HCT116 (cell line): ENCODE data around the gene CMC2. TPM values are rescaled to one million over a fixed set of nuclear protein-coding genes. Genes with fewer than 3 reads are reported as not detected.

ENCODE experiments used
- ATAC-seq: fragments of 200-7000 bp; cut with Tn5 transposase; 2 replicates; pipeline ENCODE4 v1.9.1; 2020; ENCODE audit warnings: mild to moderate bottlenecking, moderate library complexity
- BruUV-seq: library from RNA; stranded (reverse); fragments of 400-500 nt; replicated peaks from 2 replicates; lab custom pipeline; 2021; lab: Mats Ljungman, UMichigan
- CTCF ChIA-PET: fragments of 300-600 bp; sonication (Branson Sonifier 250); formaldehyde crosslinking; loops from one replicate; lab custom pipeline; 2021; ENCODE audit warnings: antibody characterized with exemption; lab: Charles Lee
- POLR2A ChIA-PET: fragments of 300-600, 350-600 bp; sonication (Branson Sonifier 250); formaldehyde crosslinking; loops from one replicate; lab custom pipeline; 2021; ENCODE audit warnings: antibody characterized with exemption; lab: Charles Lee
- RAD21 ChIA-PET, 2 experiments: fragments of 300-600 bp; sonication (Branson Sonifier 250); formaldehyde crosslinking; loops; one replicate each; lab custom pipeline; 2023; ENCODE audit warnings: low total read pairs in 2 of 2; ENCODE audit not compliant: uncharacterized antibody in 2 of 2, unreplicated experiment in 2 of 2, low non-redundant PET in 1 of 2; lab: Charles Lee
- DNase-seq: peaks from one replicate; pipeline ENCODE4 v3.0.0-alpha.2; 2010; ENCODE audit warnings: low read depth, low spot score
- H2AFZ ChIP-seq: fragments of 200-600 bp; shearing (Covaris generic), sonication (generic); 2 replicates; pipeline ENCODE4 v1.6.1; 2017; ENCODE audit warnings: low read depth, mixed run types, mixed read lengths, antibody characterized with exemption, low read length; ENCODE audit not compliant: poor library complexity, severe bottlenecking
- H3K27ac ChIP-seq: 2 replicates; pipeline ENCODE4 v1.5.1; 2012; ENCODE audit warnings: low read depth, low read length
- H3K27me3 ChIP-seq: fragments of 200-600 bp; sonication (generic); 2 replicates; pipeline ENCODE4 v1.6.1; 2016; ENCODE audit warnings: mixed run types, low read length, mixed read lengths; ENCODE audit not compliant: insufficient read depth
- H3K36me3 ChIP-seq, 2 experiments: fragments of 200-500 bp in 1 of 2; fragments of 200-600 bp in 1 of 2; sonication (Bioruptor generic) in 1 of 2; sonication (generic) in 1 of 2; 2 replicates each; pipeline versions ENCODE4 v1.5.1 to v1.6.1; 2014 to 2016; ENCODE audit warnings: low read length in 2 of 2, inconsistent platforms in 1 of 2, mixed read lengths in 1 of 2, mixed run types in 1 of 2; ENCODE audit not compliant: insufficient read depth in 2 of 2, control insufficient read depth in 1 of 2
- H3K4me1 ChIP-seq, 2 experiments: fragments of 200-600 bp in 1 of 2; sonication (generic) in 1 of 2; 2 replicates each; pipeline versions ENCODE4 v1.5.1 to v1.6.1; 2012 to 2017; ENCODE audit warnings: low read length in 2 of 2, inconsistent platforms in 1 of 2, mild to moderate bottlenecking in 1 of 2, mixed read lengths in 1 of 2, mixed run types in 1 of 2, moderate library complexity in 1 of 2; ENCODE audit not compliant: insufficient read depth in 2 of 2, control insufficient read depth in 1 of 2
- H3K4me2 ChIP-seq: fragments of 200-600 bp; sonication (generic); 2 replicates; pipeline ENCODE4 v1.6.1; 2017; ENCODE audit warnings: mixed run types, low read length, mixed read lengths
- H3K4me3 ChIP-seq, 2 experiments: fragments of 200-600 bp in 1 of 2; sonication (generic) in 1 of 2; replicated peaks in 1 of 2; 2 replicates each; pipeline ENCODE4 v1.5.1; 2011 to 2016; ENCODE audit warnings: low read length in 2 of 2, control low read depth in 1 of 2, low read depth in 1 of 2, mild to moderate bottlenecking in 1 of 2, mixed read lengths in 1 of 2, mixed run types in 1 of 2
- H3K79me2 ChIP-seq: fragments of 200-600 bp; sonication (generic); 2 replicates; pipeline ENCODE4 v1.6.1; 2017; ENCODE audit warnings: mild to moderate bottlenecking, mixed run types, low read length, moderate library complexity, mixed read lengths; ENCODE audit not compliant: insufficient read depth
- H3K9ac ChIP-seq: fragments of 200-600 bp; sonication (generic); 2 replicates; pipeline ENCODE4 v1.6.1; 2016; ENCODE audit warnings: low read length, mixed read lengths
- H3K9me2 ChIP-seq: fragments of 200-600 bp; sonication (generic), shearing (Covaris generic); 2 replicates; pipeline ENCODE4 v1.6.1; 2017; ENCODE audit warnings: mixed run types, mild to moderate bottlenecking, moderate library complexity; ENCODE audit not compliant: insufficient read depth
- H3K9me3 ChIP-seq, 2 experiments: fragments of 200-500 bp in 1 of 2; fragments of 200-600 bp in 1 of 2; sonication (Bioruptor generic) in 1 of 2; sonication (generic) in 1 of 2; 2 replicates each; pipeline ENCODE4 v1.6.1; 2014 to 2017; ENCODE audit warnings: low read length in 2 of 2, mixed read lengths in 2 of 2, inconsistent platforms in 1 of 2, low read depth in 1 of 2, mild to moderate bottlenecking in 1 of 2, mixed run types in 1 of 2, moderate library complexity in 1 of 2; ENCODE audit not compliant: control insufficient read depth in 1 of 2, insufficient read depth in 1 of 2
- H4K20me1 ChIP-seq: fragments of 200-600 bp; sonication (generic), shearing (Covaris generic); 2 replicates; pipeline ENCODE4 v1.6.1; 2017; ENCODE audit warnings: mixed run types, mild to moderate bottlenecking, moderate library complexity; ENCODE audit not compliant: insufficient read depth
- ATF3 ChIP-seq: IDR thresholded peaks from 2 replicates; pipeline ENCODE4 v1.6.1; 2012
- CTCF ChIP-seq, 3 experiments: fragments of 200-600 bp in 1 of 3; sonication (generic) in 1 of 3; IDR thresholded peaks in 2 of 3; conservative IDR thresholded peaks in 1 of 3; 2 replicates each; pipeline ENCODE4 v1.5.1; 2012 to 2017; ENCODE audit warnings: low read depth in 2 of 3, low read length in 2 of 3, antibody characterized with exemption in 1 of 3, borderline replicate concordance in 1 of 3, control low read depth in 1 of 3, mild to moderate bottlenecking in 1 of 3, mixed read lengths in 1 of 3, mixed run types in 1 of 3, moderate library complexity in 1 of 3; ENCODE audit not compliant: insufficient read depth in 1 of 3
- REST ChIP-seq: IDR thresholded peaks from 2 replicates; pipeline ENCODE4 v1.6.1; 2012; ENCODE audit warnings: low read depth
- intact Hi-C: fragments of 100-400 bp; cut with micrococcal nuclease; formaldehyde crosslinking; loops from 2 replicates; pipeline ENCODE4 v1.10.0; 2022
- total RNA-seq: library from RNA; stranded (reverse); gene quantifications from one replicate; pipeline ENCODE4 v1.2.1, GENCODE V29; 2021; ENCODE audit not compliant: unreplicated experiment

Gene CMC2
- total RNA-seq, 1 experiment from 2014 or later: 119 TPM

DNA sequence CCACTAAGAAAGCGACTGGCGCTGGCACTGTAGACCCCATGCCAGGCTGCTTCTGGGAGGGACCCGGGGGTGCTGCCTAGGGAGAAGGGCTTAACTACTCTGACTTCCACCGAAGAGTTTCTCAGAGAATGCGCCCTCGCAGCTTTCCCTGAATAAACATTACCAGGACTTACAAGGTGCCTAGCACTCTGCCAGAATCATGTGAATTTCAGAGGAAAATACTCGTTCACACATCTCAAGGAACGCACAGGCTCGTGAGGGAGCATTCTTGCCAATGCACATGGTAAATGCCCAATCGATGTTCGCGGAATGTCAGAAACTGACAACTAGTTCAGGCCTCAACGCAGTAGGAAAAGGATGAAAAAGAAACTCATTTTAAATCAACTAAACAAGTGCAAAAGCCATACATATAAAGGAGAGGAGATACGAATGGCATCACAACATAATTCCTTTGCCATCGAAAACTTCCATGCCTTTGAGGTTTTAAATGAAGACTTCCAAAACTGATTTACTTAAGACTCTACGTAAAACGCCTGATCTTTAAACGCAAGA, 999 bp downstream of the CMC2 start:
- CTCF ChIA-PET: interaction anchor here (0.9 to 1.6 kb wide), 4 partner anchors 9 to 30 kb away, joined by 3 to 6 read pairs (median 5); partner anchors contain the start of gene ATMIN
- TSS peak; percentile 51 for BruUV-seq
- peaks cover 94% of the 10 kb centered on the region for H3K79me2 ChIP-seq
- DNase-seq (peak; percentile 4), ATAC-seq (no peak)
- H3K27me3 ChIP-seq: no peaks in the 10 kb centered on the region
- H3K4me3 ChIP-seq: peak overlapping the region; percentile 53 to 93
- H3K36me3 ChIP-seq: no peaks in the 10 kb centered on the region; a peak in 1 of 4 replicates
- POLR2A ChIA-PET: no interaction called here
- H3K9ac ChIP-seq: peak overlapping the region; percentile 95
- intact Hi-C loops: loop anchor here (5.0 to 10.0 kb wide), 2 partner anchors 137 to 189 kb away; no protein-coding TSS in a partner anchor
- no peaks in the 10 kb centered on the region for H3K9me2 ChIP-seq
- H3K4me2 ChIP-seq: peak overlapping the region; percentile 83
- H2AFZ ChIP-seq: no peak overlapping the region
- peak overlapping the region; percentile 97; the same call in 1 of the 2 replicates for H3K27ac ChIP-seq
- TF ChIP-seq CTCF (IDR thresholded peaks at IDR 0.05 in 2 of 3, conservative IDR thresholded peaks at IDR 0.05 in 1 of 3; ENCODE audit: borderline replicate concordance in 1 of 3, insufficient read depth in 1 of 3, low read depth in 2 of 3, low read length in 2 of 3): no peak
- no peak for TF ChIP-seq REST
- no peak for TF ChIP-seq ATF3
- TF ChIP-seq, all 23 proteins: peak for 0
- peaks cover 22% of the 10 kb centered on the region; the same call in 1 of the 2 replicates for H4K20me1 ChIP-seq
- RAD21 ChIA-PET: no interaction called here
- H3K4me1 ChIP-seq: peaks cover 16 to 26% of the 10 kb centered on the region in 2 experiments
- H3K9me3 ChIP-seq: no peaks in the 10 kb centered on the region
